Karpas-422 (cell line): ENCODE results near the gene OR5B21. TPM values are rescaled to one million over a fixed set of nuclear protein-coding genes. Genes with fewer than 3 reads are reported as not detected.

Source experiments
- DNase-seq: peaks from one replicate; pipeline ENCODE4 v3.0.0-alpha.2; 2015
- H2AFZ ChIP-seq: fragments of 200-600 bp; sonication (generic); 2 replicates; pipeline ENCODE4 v1.6.1; 2014; ENCODE audit warnings: antibody characterized with exemption, low read length, mixed read lengths
- H3K27ac ChIP-seq: fragments of 200-600 bp; sonication (generic); 2 replicates; pipeline ENCODE4 v1.5.1; 2014; ENCODE audit warnings: mild to moderate bottlenecking, low read length, moderate library complexity
- H3K27me3 ChIP-seq: fragments of 200-600 bp; sonication (generic); 2 replicates; pipeline ENCODE4 v1.6.1; 2014; ENCODE audit warnings: low read length, mixed read lengths
- H3K36me3 ChIP-seq: fragments of 200-600 bp; sonication (generic); 2 replicates; pipeline ENCODE4 v1.6.1; 2014; ENCODE audit warnings: low read length, mixed read lengths; ENCODE audit not compliant: insufficient read depth
- H3K4me1 ChIP-seq: fragments of 200-600 bp; sonication (generic); 2 replicates; pipeline ENCODE4 v1.6.1; 2014; ENCODE audit warnings: mild to moderate bottlenecking, low read length, mixed read lengths
- H3K4me2 ChIP-seq: fragments of 200-600 bp; sonication (generic); 2 replicates; pipeline ENCODE4 v1.6.1; 2014; ENCODE audit warnings: low read length, low read depth, mild to moderate bottlenecking; ENCODE audit not compliant: poor library complexity, severe bottlenecking
- H3K4me3 ChIP-seq: fragments of 200-600 bp; sonication (generic); 2 replicates; pipeline ENCODE4 v1.5.1; 2014; ENCODE audit warnings: mild to moderate bottlenecking, antibody characterized with exemption, low read length, mixed read lengths
- H3K79me2 ChIP-seq: fragments of 200-600 bp; sonication (generic); 2 replicates; pipeline ENCODE4 v1.6.1; 2014; ENCODE audit warnings: mild to moderate bottlenecking, low read length, mixed read lengths
- H3K9ac ChIP-seq: fragments of 200-600 bp; sonication (generic); 2 replicates; pipeline ENCODE4 v1.6.0; 2014; ENCODE audit warnings: low read length
- H3K9me2 ChIP-seq: fragments of 200-600 bp; sonication (generic), shearing (Covaris generic); replicated peaks from 2 replicates; pipeline ENCODE4 v1.6.0; 2014; ENCODE audit warnings: mild to moderate bottlenecking, low read length, moderate library complexity; ENCODE audit not compliant: insufficient read depth
- H3K9me3 ChIP-seq: fragments of 300-700, 200-600 bp; sonication (generic); 2 replicates; pipeline ENCODE4 v1.6.1; 2014; ENCODE audit warnings: low read length, mixed read lengths
- H4K20me1 ChIP-seq: fragments of 200-600 bp; sonication (generic); 2 replicates; pipeline ENCODE4 v1.6.1; 2014; ENCODE audit warnings: mild to moderate bottlenecking, antibody characterized with exemption, low read length, low read depth; ENCODE audit not compliant: insufficient read depth
- total RNA-seq: library from RNA; depleted of rRNA; stranded (reverse); fragments of >200 nt; shearing (Covaris generic); gene quantifications from 2 replicates; pipeline ENCODE4 v1.2.3, GENCODE V29; 2014; ENCODE audit warnings: low replicate concordance; rRNA removed

Gene OR5B21
- 1.9 and 9.3 TPM in 2 replicates for total RNA-seq

DNA sequence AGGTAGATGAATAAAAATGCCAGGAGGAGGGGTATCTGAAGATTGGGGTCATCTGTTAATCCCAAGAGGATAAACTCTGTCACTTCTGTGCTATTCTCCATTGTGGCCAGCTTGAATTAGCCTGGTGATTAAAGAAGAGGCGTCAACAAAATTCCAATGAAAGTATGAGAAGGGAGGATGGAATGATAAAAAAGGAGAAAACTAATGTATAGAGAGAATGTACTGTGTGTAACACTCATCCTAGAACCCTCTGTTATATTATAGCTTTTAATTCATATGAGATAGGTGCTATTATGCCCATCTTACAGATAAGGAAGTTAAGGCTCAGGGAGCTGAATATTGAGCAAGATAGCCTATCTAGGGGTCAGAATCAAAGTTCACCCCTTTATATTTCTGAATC, at the start of gene OR5B21:
OR5B21 (minus strand) TSS at position 101 of the 400 bp plus-strand sequence; CDS start at position 101, 0 bp downstream.
- Histone ChIP-seq H3K4me1 (peaks cover 20% of the 10 kb centered on the region), H3K4me3 (no peak within 1 kb of the TSS), H3K4me2 (peak within 1 kb of the TSS; percentile 6), H3K36me3 (peaks cover 3% of the 10 kb centered on the region; the same call in 1 of the 2 replicates), H3K9me3 (no peaks in the 10 kb centered on the region), H3K9ac (no peak within 1 kb of the TSS), H4K20me1 (no peaks in the 10 kb centered on the region), H3K27ac (peak within 1 kb of the TSS; percentile 41; the same call in 1 of the 2 replicates), H3K27me3 (no peaks in the 10 kb centered on the region), H2AFZ (peak within 1 kb of the TSS; percentile 61; the same call in 1 of the 2 replicates), H3K79me2 (no peaks in the 10 kb centered on the region), H3K9me2 (no peaks in the 10 kb centered on the region)
- DNase-seq = no peak

- Histone ChIP-seq H3K27me3 (no peaks in the 10 kb centered on the region), H4K20me1 (no peaks in the 10 kb centered on the region), H2AFZ (no peak overlapping the region), H3K27ac (no peak overlapping the region), H3K36me3 (peaks cover 89% of the 10 kb centered on the region), H3K9me3 (no peaks in the 10 kb centered on the region), H3K79me2 (peaks cover 16% of the 10 kb centered on the region), H3K9ac (no peak overlapping the region), H3K9me2 (no peaks in the 10 kb centered on the region), H3K4me3 (no peak overlapping the region), H3K4me2 (no peak overlapping the region), H3K4me1 (no peaks in the 10 kb centered on the region)
- no peak for DNase-seq
These were observed 41.7 kb upstream of the OR5B21 start for GRCh38 chr11:58549644-58550043.

DNA sequence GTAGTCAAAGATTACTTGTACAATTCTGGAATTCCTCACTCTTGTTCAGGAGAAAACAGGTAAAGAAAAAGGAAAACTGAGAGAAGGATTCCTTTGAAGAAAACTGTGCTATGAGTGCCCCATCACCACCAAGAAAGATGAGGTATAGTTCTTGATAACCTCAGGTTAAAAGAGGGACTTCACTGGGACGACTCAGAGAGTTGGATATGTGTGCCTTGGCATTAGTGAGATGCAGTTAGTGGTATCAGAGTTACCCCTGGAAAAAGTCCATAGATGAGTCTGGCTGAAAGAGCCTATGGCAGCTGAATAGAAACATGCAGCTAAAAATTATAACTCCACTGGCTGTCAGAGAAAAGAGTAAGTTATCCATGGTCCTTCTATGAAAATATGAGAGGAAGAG, 38.9 kb upstream of the OR5B21 start:
- H3K79me2 ChIP-seq = peaks cover 17% of the 10 kb centered on the region; the same call in 1 of the 2 replicates
- no peak overlapping the region for H3K4me2 ChIP-seq
- no peaks in the 10 kb centered on the region for H3K9me2 ChIP-seq
- no peaks in the 10 kb centered on the region for H3K9me3 ChIP-seq
- no peak overlapping the region for H3K27ac ChIP-seq
- DNase-seq = no peak
- no peaks in the 10 kb centered on the region for H3K4me1 ChIP-seq
- H3K27me3 ChIP-seq = no peaks in the 10 kb centered on the region
- H2AFZ ChIP-seq = no peak overlapping the region
- no peak overlapping the region for H3K9ac ChIP-seq
- peaks cover 89% of the 10 kb centered on the region for H3K36me3 ChIP-seq
- no peaks in the 10 kb centered on the region for H4K20me1 ChIP-seq
- H3K4me3 ChIP-seq = no peak overlapping the region

GRCh38 chr11:58531865-58532341, 24.0 kb upstream of the OR5B21 start:
- no peak overlapping the region for H3K9ac ChIP-seq
- H3K4me1 ChIP-seq = peaks cover 5% of the 10 kb centered on the region
- peaks cover 33% of the 10 kb centered on the region for H3K36me3 ChIP-seq
- no peaks in the 10 kb centered on the region for H3K9me3 ChIP-seq
- no peak for DNase-seq
- H3K27me3 ChIP-seq = no peaks in the 10 kb centered on the region
- H3K4me3 ChIP-seq = no peak overlapping the region
- H3K4me2 ChIP-seq = no peak overlapping the region
- H3K27ac ChIP-seq = no peak overlapping the region
- H3K9me2 ChIP-seq = no peaks in the 10 kb centered on the region
- no peaks in the 10 kb centered on the region for H4K20me1 ChIP-seq
- peaks cover 20% of the 10 kb centered on the region for H3K79me2 ChIP-seq
- H2AFZ ChIP-seq = no peak overlapping the region

GRCh38 chr11:58530236-58530635, 22.3 kb upstream of the OR5B21 start:
- H3K9ac ChIP-seq = no peak overlapping the region
- peaks cover 17% of the 10 kb centered on the region for H3K79me2 ChIP-seq
- H3K9me2 ChIP-seq = no peaks in the 10 kb centered on the region
- H3K4me1 ChIP-seq = peaks cover 19% of the 10 kb centered on the region
- no peak overlapping the region for H3K4me2 ChIP-seq
- no peaks in the 10 kb centered on the region for H4K20me1 ChIP-seq
- H2AFZ ChIP-seq = no peak overlapping the region
- no peak overlapping the region for H3K27ac ChIP-seq
- H3K36me3 ChIP-seq = peaks cover 37% of the 10 kb centered on the region
- DNase-seq = no peak
- H3K4me3 ChIP-seq = no peak overlapping the region
- H3K9me3 ChIP-seq = no peaks in the 10 kb centered on the region
- no peaks in the 10 kb centered on the region for H3K27me3 ChIP-seq

GRCh38 chr11:58527429-58527828, 19.5 kb upstream of the OR5B21 start:
- Histone ChIP-seq H3K36me3 (peaks cover 29% of the 10 kb centered on the region), H3K4me2 (no peak overlapping the region), H3K9me3 (no peaks in the 10 kb centered on the region), H3K27me3 (no peaks in the 10 kb centered on the region), H3K27ac (no peak overlapping the region), H3K79me2 (no peaks in the 10 kb centered on the region), H3K4me1 (peaks cover 26% of the 10 kb centered on the region), H2AFZ (no peak overlapping the region), H4K20me1 (no peaks in the 10 kb centered on the region), H3K9me2 (no peaks in the 10 kb centered on the region), H3K4me3 (no peak overlapping the region), H3K9ac (no peak overlapping the region)
- DNase-seq = no peak

GRCh38 chr11:58526721-58527120, 18.8 kb upstream of the OR5B21 start:
- no peak overlapping the region for H3K4me2 ChIP-seq
- H3K79me2 ChIP-seq = no peaks in the 10 kb centered on the region
- no peaks in the 10 kb centered on the region for H3K9me2 ChIP-seq
- H3K4me3 ChIP-seq = no peak overlapping the region
- no peaks in the 10 kb centered on the region for H3K9me3 ChIP-seq
- H3K36me3 ChIP-seq = peaks cover 29% of the 10 kb centered on the region
- no peak overlapping the region for H2AFZ ChIP-seq
- no peaks in the 10 kb centered on the region for H4K20me1 ChIP-seq
- peaks cover 26% of the 10 kb centered on the region for H3K4me1 ChIP-seq
- no peak overlapping the region for H3K9ac ChIP-seq
- H3K27ac ChIP-seq = no peak overlapping the region
- no peak for DNase-seq
- H3K27me3 ChIP-seq = no peaks in the 10 kb centered on the region

DNA sequence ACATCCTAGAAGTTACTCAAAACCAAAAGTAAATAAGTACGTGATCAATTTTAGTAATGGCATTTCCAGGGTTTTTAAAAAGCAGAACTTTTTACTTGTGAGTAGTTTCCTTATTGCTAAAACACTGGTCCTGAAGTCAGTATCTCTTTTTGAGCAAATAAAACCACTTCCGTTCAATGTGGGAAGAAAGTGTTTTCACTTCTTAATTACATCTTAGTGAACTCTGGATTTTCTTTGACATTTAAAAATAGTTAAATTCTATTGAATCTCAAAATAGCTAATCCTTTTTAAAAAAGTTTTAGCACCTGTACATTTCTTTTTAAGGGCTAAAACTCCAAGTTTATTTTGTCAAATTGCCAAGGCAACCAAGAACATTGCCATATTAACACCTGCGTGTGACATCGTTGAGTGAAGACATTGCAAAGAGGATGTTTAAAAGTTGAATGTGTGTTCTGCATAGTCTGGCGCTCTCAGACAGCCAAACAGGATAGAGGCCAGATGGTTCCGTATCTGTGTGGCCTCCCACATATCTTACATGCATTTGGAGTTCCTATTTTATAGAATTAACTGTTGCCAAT, 17.2 kb upstream of the OR5B21 start:
- Histone ChIP-seq H3K4me2 (peak overlapping the region; percentile 11), H3K4me1 (peaks cover 26% of the 10 kb centered on the region), H3K9ac (no peak overlapping the region; the same call in 1 of the 2 replicates), H2AFZ (no peak overlapping the region), H3K27ac (peak overlapping the region; percentile 74), H3K9me2 (no peaks in the 10 kb centered on the region), H3K9me3 (no peaks in the 10 kb centered on the region), H4K20me1 (no peaks in the 10 kb centered on the region), H3K27me3 (no peaks in the 10 kb centered on the region), H3K79me2 (no peaks in the 10 kb centered on the region), H3K4me3 (no peak overlapping the region), H3K36me3 (peaks cover 29% of the 10 kb centered on the region)
- DNase-seq = peak; percentile 77
